Fibroblast of skin of right quadriceps (primary cell): Measurements from ENCODE around the gene GRIK1.
"Not testable (repeated sequence)": the region's sequence is repeated elsewhere in the genome, so short reads cannot be mapped to it uniquely, and the experiment has no call there.

Source experiments
- DNase-seq: peaks from one replicate; pipeline ENCODE4 v3.0.0-alpha.2; 2013

GRIK1 gene

GRCh38 chr21:29639366-29640079 is 300.3 kb downstream of the GRIK1 start:
- DNase-seq, result no peak

GRCh38 chr21:29638761-29639327 is 301.0 kb downstream of the GRIK1 start:
- no peak for DNase-seq

GRCh38 chr21:29638138-29638537 is 301.7 kb downstream of the GRIK1 start:
- DNase-seq, result no peak

- no peak for DNase-seq
These were observed 302.2 kb downstream of the GRIK1 start for GRCh38 chr21:29637553-29637952.

GRCh38 chr21:29637134-29637533 is 302.7 kb downstream of the GRIK1 start:
- DNase-seq, result no peak

GRCh38 chr21:29634418-29634817 is 305.4 kb downstream of the GRIK1 start:
- no peak for DNase-seq

GRCh38 chr21:29633756-29634155 is 306.0 kb downstream of the GRIK1 start:
- no peak for DNase-seq

- DNase-seq, result no peak
These were observed 309.4 kb downstream of the GRIK1 start for GRCh38 chr21:29630441-29630840.

- no peak for DNase-seq
These were observed 311.9 kb downstream of the GRIK1 start for GRCh38 chr21:29627905-29628304.

GRCh38 chr21:29626801-29627470 is 312.9 kb downstream of the GRIK1 start:
- peak; percentile 49 for DNase-seq

- no peak for DNase-seq
These were observed 313.8 kb downstream of the GRIK1 start for GRCh38 chr21:29625990-29626389.

- no peak for DNase-seq
These were observed 315.0 kb downstream of the GRIK1 start for GRCh38 chr21:29624776-29625175.

GRCh38 chr21:29621525-29621924 is 318.3 kb downstream of the GRIK1 start:
- DNase-seq, result no peak

- DNase-seq, result no peak
These were observed 323.5 kb downstream of the GRIK1 start for GRCh38 chr21:29616209-29616751.

GRCh38 chr21:29613877-29614276 is 325.9 kb downstream of the GRIK1 start:
- no peak for DNase-seq

GRCh38 chr21:29613021-29613420 is 326.8 kb downstream of the GRIK1 start:
- no peak for DNase-seq

GRCh38 chr21:29610779-29611360 is 328.9 kb downstream of the GRIK1 start:
- no peak for DNase-seq

- no peak for DNase-seq
These were observed 333.2 kb downstream of the GRIK1 start for GRCh38 chr21:29606613-29607012.

- DNase-seq, result not testable (repeated sequence)
These were observed 334.6 kb downstream of the GRIK1 start for GRCh38 chr21:29605219-29605618.

GRCh38 chr21:29604076-29604475 is 335.7 kb downstream of the GRIK1 start:
- no peak for DNase-seq

GRCh38 chr21:29601047-29601446 is 338.7 kb downstream of the GRIK1 start:
- DNase-seq, result no peak

- peak; percentile 29 for DNase-seq
These were observed 353.1 kb downstream of the GRIK1 start for GRCh38 chr21:29586696-29587095.

GRCh38 chr21:29585462-29585861 is 354.3 kb downstream of the GRIK1 start:
- no peak for DNase-seq
